Stimulated activated CD8-positive, alpha-beta memory T cell treated with anti-CD3 and anti-CD28 coated beads, Interleukin-12 subunit alpha, Interleukin-12 subunit beta, amount 100 ng/mL, for 4 hours (primary cell): ENCODE data around the gene KAT2B.

Experiments used
- DNase-seq: peaks from one replicate; pipeline ENCODE4 v3.0.0-alpha.2; 2020; ENCODE audit warnings: low read depth

The KAT2B gene

DNA sequence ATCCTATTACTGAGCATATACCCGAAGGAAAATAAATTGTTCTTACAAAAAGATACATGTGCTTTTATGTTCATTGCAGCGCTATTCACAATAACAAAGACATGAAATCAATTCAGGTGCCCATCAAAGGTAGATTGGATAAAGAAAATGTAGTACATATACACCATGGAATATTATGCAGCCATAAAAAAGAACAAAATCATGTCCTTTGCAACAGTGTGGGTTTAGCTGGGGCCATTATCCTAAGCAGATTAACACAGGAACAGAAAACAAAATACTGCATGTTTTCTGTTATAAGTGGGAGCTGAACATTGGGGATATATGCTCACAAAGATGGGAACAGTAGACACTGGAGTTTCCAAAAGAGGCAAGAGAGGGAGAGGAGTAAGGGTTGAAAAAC is 103.3 kb downstream of the KAT2B start:
- no peak for DNase-seq

DNA sequence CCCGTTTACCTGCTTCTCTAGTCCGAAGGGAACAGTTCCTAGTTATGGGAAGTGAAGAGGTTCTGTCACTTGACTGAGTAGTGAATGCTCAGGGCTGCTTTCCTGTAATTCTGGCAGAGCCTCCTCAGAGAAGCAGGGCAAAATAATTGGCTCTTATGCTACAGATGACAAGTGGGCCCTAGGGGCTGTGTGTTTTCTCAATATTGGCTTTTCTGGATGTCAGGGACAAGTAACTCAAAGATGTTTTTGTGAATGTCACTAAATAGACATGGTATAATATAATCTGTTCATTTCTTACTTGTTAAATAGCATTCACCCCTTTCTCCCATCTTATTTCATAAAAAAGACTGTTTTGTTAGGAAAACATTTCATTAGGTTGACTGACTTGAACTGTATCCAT is 105.6 kb downstream of the KAT2B start:
- no peak for DNase-seq

DNA sequence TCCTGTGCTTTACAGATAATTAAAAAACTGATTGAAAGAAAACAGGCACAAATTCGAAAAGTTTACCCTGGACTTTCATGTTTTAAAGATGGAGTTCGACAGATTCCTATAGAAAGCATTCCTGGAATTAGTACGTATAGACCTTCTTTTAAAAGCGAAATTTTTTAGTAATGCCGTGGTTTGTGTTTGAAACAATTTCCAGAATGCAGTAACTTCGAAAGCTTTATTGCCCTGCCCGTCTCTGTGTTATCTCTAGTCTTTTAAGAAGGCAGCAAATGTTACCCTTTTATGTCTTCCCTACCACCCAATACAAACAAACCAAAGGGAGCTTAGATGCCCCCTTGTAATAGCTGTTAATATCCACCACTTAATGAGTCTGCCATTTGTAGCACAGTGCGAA is 106.1 kb downstream of the KAT2B start:
- DNase-seq = no peak

DNA sequence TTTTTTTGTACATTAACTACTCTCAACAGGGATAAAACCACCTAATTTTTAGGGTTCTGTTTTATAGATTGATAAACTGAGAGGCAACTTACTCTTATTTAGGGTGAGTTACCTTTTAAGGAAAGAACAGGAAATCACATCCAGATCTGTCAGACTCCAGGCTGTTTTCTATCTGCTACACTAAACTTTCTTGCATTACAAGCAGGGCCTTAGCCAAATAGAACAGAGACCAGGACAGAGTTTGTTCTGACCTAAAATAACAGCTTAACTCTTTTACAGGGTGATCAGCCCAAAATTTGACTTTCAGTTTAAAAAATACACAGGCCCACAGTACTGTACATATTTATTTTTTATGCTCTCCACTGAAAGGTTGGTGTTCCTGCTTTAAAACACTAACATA is 107.1 kb downstream of the KAT2B start:
- no peak for DNase-seq

DNA sequence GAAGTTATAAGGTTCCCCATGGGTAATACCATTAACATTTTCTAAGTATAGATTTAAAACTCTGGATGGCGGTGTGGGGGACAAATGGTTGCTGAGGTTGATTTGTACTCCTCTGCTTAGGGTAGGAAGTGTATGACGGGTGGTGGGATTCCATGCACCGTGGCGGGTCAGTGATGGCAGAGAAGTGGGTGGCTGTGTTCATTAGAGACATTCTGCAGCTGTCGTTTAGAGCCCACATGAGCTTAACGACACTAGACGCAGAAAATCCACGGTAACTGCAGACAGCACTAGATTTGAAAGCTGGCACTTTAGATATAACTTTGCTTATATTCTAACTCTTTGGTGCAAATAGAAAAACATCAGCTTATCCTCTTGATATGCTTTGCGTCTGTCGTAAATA is 108.2 kb downstream of the KAT2B start:
- DNase-seq = no peak

DNA sequence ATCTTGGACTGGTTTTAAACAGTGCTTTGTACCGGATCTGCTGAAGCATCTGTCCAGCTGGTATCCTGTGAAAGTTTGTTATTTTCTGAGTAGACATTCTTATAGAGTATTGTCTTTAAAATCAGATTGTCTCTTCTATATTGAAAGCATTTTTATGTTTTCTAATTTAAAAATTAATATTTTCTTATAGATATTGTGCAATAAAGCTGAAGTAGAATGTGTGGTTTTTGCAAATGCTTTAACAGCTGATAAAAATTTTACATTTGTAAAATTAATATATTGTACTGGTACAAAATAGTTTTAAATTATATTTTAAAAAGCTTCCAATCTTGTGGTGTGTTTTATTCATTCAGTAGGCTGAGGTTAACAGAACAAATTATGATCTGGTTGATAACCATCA is 113.8 kb downstream of the KAT2B start:
- DNase-seq = no peak

DNA sequence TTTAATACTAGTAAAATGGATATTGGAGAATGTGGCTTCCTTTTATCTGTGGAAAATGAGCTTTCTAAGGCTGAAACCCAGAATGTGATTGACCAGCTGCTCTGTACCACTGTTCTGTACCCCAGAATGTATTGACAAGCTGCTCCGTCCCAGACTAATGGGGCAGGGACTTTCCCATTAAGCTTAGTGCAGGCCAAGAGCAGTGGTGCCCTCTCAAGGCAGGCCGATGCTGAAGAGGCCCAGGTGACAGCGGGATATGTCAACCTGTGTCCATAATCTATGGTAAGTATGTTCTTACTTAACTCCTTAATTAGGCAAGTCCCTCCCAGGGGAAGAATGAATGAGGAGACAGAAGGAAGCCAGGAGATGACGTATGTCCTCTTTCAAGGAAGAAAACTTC is 114.7 kb downstream of the KAT2B start:
- no peak for DNase-seq

DNA sequence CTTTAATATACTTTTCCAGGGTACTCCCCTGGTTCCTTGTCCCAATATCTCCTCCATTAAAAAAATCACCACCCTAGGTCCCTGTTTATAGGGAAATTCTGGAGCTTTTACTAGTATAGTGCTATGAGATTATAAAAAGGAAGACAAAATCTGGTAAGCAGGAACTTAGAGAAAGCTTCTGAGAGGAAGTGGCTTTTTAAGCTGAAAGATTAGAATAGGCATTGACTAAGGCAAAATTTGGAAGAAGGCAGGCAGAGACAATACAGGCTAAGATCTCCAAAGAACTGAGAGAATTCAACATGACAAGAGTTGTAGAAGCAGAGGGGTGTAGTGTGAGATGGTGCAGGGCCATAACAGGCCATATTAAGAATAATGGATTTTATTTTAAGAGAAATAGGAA is 120.0 kb downstream of the KAT2B start:
- DNase-seq = no peak

DNA sequence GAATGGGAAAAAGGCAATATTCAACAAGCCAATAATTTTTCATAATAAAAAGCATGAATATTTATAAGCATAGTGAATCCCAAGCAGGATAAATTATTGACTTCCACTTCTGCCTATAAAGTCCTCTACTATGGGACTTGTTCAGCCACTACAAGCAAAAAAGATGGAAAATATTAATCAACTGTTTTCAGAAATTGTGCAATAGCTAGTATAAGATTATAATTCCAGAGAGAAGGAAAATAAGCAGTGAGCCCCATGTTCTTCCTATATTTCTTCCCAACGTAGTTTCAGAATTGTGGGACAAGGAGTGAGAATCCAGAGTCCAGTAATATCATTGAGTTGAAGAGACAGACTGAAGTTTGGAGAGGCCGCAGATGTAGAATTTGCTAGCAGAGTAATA is 121.5 kb downstream of the KAT2B start:
- DNase-seq = no peak

DNA sequence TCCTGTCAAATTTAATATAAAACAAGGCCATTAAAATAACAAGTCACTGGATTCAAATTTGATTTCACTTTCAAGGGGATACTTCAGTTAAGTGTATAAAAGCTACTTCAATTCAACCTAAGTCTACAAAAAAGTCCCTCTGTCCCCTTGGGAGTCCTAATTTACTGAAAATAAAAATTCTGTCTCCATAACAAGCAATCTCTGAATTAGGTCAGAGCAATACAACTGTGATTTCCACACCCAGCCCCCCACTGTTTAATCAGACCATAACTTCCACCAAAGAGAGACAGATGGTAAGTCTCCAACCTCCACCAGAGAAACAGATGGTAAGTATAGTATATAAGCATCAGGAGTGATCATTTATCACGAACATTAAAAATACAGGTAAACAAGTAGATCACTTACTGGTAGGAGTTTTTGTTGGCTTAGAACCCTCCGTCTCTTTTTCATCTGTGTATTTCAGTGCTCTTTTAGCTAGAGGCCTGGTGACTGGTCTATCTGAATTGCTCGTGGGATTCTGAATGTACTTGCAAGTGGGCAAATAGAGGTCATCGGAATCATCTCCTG is 133.7 kb downstream of the KAT2B start:
- no peak for DNase-seq

DNA sequence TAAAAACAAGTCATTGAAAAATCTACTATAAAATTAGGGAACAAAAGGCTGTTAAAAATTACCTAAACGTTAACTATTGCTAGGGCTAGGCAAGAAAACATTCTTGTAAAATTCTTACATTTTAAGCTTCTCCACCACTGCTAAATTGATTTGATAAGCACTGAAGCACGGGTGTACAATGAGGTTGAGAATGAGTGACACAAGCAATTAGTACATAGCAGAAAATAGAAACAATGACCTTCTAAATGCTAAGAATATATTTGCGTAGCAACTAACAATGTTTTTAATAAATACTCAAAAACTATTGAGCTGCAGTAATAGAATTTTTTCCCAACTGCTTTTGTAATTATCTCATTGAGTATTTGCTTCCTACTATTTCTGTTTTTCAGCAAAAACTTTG is 141.0 kb downstream of the KAT2B start:
- DNase-seq = no peak

DNA sequence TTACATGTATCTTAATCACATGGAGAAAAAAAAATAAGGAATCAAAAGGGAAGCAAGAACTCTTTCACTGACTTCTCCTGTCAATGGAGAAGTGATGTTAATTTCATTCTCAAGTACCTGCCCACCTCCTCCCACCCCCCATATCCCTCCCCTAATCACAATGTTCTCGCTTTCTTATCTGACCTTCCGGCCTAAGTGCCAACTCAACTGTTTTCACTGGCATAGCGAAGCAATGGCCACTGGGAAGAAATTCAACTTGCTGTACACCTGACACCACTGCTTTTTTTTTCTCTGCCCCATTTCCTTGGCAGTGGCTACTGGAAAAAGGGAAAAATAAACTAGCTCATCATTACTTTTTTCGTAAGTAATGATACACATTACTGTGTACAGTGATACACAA is 142.0 kb downstream of the KAT2B start:
- no peak for DNase-seq

DNA sequence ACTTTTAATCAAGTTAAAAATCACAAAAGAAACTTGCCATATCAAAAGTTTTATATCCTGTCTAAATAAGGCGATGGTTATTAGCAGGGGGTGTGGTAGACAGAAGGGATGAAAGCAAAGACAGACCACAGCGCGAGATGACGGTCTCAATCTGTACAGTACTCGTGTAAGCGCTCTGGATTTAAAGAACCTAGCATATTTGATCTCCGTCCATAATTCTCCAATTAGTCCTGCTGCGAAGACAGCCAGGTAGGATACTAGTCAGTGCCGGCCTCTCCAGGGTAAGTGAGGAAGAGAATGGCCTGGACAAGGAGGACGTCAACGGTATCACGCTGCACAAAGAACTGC is 145.1 kb downstream of the KAT2B start:
- no peak for DNase-seq

DNA sequence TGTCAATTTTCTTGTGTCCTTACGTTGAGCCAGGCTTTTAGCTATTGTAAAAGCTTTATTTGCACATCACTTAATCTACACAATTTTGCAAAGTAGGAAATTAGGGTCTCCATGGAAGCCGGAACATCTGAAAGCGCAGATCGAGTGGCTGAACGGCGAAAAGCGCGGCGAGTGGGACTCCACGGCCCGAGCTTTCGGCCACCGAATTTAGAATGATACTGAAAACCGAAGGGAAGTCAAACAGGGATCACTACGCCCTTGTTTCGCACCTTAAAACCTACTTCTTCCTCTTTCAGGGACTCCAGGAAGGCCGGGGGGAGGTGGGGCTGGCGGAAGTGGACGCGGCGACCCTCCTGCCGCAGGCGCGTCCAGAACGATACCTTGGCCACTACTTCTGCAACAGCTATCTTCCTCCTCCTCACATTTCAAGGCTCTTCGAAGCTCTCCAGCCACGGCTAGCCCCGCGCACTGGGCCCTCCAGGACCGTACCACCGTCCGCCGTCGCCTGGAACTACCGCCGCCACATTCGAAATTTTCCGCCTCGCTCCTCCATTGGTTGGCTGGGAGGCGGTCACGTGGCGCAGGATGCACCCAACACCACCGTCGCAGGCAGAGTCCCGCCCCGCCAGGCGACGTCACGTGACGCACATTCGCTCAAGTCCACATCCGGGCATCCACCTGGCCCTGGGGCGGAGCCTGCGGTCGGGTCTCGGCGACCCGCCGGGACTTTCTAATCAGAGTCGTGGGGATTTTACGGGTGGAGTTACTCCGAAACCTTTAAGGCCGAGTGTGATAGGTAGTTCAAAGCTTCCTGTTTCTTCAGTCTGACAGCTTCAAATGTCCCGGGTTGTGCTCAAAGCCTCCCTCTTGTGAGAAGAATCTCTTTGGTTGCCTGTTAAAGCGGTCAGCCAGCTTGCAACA is 145.7 kb downstream of the KAT2B start, which contains the start of gene SGO1:
Gene SGO1, minus strand, starts transcription at position 528 of the 921 bp plus-strand sequence. CDS start 2,179 bp downstream, outside the sequence.
- DNase-seq = peak; percentile 100

DNA sequence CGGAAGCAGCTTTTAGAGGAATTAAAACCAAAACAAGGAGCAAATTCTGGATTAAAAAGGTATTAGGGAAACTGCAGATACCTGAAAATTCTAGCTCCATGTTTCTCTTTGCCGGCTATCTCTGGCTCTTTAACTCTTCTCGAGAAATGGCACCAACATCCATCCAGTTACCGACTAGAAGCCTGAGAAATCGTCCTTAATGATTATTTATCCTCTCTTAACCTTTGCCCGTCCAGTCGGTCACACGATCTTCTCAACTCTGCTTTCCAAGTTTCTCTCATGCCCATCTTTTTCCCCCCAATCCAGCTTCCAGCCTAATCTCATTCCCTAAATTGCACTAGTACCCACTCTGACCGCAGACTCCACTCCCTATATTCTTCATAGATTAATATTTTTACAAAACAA is 146.4 kb downstream of the KAT2B start:
- DNase-seq = no peak

DNA sequence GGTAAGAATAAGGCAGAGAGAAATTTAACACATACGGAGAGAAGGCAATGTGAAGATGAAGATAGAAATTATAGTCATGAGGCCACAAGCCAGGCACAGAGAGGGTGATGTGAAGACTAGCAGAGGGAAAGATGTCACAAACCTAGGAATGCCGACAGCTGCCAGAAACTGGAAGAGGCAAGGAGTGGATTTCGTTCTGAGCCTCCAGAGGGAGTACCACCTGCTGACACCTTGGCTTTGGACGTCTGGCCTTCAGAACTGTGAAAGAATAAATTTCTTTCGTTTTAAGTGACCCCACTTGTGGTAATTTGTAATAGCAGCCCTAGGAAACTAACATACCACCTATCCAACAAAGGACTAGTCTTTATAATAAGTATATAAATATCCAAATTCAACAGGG is 150.7 kb downstream of the KAT2B start:
- no peak for DNase-seq

DNA sequence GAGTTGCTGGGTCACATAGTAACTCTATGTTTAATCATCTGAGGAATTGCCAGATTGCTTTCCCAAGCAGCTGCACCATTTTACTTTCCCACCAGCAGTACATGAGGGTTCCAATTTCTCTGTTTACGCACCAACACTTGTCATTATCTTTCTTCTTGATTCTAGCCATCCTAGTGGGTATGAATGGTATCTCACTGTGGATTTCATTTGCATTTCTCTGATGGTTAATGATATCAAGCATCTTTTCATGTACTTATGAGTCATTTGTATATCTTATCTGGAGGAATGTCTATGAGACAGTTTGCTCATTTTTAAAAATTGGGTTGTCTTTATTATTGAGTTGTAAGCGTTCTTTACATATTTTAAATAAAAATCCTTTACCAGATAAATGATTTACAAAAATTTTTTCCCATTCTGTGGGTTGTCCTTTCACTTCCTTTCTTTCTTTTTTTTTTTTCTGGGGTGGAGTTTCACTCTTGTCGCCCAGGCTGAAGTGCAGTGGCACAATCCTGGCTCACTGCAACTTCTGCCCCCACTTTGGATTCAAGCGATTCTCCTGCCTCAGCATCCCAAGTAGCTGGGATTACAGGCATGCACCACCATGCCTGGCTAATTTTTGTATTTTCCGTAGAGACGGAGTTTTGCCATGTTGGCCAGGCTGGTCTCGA is 154.7 kb downstream of the KAT2B start:
- no peak for DNase-seq

DNA sequence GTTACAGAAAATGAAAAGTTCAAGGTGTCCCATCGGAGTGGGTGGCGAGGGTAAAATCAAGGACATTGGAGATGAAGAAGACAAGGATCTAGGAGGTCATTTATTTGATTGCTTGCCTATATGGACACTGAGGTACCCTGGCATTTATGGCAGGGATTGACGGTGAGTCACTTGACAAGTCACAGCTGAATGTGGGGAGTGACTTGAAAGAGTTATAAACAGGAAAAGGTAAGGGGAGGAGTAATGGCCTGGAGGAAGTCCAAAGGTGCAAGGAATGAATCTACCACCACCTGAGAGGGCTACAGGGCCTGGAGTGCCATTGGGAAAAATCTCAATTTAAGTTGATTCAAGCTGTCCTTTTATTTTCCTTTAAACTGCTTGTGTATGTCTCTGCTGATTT is 157.5 kb downstream of the KAT2B start:
- no peak for DNase-seq

DNA sequence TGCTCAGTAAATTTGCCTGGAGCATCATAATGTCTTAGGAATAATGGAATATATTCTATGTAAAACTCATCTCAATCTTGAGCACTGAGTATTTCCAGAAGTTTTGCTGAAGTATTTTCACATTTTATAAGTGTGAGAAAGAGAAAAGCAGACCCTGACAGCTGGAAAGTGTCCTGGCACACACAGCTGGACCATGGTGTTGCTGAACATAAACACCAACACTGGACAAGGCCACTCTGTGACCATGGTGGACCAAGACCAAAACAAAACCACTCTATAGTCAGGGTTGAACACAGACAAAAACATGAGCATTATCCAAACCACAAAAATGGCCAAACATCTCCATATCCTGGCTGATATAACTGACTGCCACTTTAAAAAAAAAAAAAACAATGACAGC is 160.9 kb downstream of the KAT2B start:
- DNase-seq = no peak
